ENCODE data around the gene THBS2. TPM values are rescaled to one million over a fixed set of nuclear protein-coding genes. Genes with fewer than 3 reads are reported as not detected.
"Not testable (repeated sequence)": the region's sequence is repeated elsewhere in the genome, so short reads cannot be mapped to it uniquely, and the experiment has no call there.

THBS2 gene
- total RNA-seq, 2 experiments from 2014 or later: not detected

DNA sequence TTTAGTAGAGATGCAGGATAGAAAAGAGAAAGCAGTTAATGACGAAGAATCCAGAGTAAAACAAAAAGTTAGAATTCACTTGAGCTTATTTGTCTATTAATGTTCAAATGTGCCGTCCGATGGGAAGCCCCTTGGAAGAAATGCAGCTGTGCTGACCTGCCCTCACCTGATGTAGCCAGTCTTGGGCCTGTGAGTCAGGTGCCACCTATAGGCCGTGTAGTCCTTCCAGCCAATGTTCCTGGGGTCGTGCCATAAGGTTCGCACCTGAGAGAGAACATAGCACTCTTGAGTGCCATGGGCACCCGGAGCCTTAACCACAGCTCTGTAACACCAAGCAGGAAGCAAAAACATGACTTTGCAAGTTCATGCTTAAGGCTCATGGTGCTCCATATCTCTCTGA, 32.4 kb downstream of the THBS2 start:
- H3K9me3 Mint-ChIP-seq: no peaks in the 10 kb centered on the region
- no peak overlapping the region for H3K27ac Mint-ChIP-seq
- peaks cover 3% of the 10 kb centered on the region for H3K27me3 Mint-ChIP-seq (ENCODE audit: low read depth)
- H3K4me3 Mint-ChIP-seq: no peak overlapping the region
- intact Hi-C loops (cut with micrococcal nuclease): no loop called here
- DNase-seq: no peak
- CTCF ChIA-PET: no interaction called here
- no peaks in the 10 kb centered on the region for H3K4me1 Mint-ChIP-seq (ENCODE audit: low read depth)
- no peaks in the 10 kb centered on the region for H3K36me3 Mint-ChIP-seq (ENCODE audit: low read depth)

DNA sequence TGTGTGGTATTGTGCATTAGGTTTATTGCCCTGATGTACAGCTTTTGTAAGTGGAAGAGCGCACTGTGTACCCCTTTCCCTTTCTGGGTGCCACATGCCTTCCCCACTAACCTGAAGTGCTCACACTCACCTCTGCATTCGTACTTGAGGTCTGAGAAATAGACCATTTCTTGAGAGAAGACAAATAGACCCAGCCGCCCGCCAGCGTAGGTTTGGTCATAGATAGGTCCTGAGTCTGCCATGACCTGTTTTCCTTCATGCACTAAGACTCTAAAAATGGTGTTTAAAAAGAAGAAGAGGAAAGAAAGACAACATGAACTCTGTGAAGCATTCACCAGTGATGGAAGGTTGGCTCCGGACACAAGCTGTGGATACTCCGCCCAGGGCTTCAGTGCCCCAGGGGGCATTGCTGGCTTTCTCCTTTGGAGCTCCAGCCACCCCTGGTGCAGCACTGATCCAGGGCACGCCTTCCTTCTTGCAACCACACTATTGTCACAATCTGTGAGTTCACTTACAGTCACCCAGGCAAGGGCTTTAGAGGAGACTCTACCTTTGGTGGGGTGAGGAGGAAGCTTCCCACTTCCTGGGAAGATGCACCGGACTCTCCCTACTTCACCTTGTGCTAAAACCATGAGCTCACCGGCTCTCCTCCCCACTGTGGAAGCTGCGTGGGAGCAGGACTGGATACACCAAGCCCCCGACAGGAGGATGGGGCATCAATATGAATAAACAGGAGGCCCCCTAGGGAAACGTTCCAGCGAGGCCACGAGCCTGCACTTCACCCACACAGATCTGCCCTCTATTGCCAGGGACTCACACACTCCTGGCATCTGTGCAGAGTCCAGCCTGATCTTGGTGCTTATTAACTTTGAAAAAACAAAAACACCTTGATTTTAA, 33.3 kb downstream of the THBS2 start:
- Mint-ChIP-seq H3K4me1 (ENCODE audit: low read depth) (no peaks in the 10 kb centered on the region), H3K27ac (no peak overlapping the region)

DNA sequence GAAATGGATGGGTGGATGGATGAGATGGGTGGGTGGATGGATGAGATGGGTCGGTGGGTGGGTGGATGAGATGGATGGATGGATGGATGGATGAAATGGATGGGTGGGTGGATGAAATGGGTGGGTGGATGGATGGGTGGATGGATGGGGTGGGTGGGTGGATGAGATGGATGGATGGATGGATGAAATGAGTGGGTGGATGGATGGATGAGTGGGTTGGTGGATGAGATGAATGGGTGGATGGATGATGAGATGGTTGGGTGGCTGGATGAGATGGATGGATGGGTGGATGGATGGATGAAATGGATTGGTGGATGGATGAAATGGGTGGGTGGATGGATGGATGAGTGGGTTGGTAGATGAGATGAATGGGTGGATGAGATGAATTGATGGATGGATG, 35.7 kb downstream of the THBS2 start:
- Mint-ChIP-seq H3K9me3 (no peaks in the 10 kb centered on the region), H3K4me1 (ENCODE audit: low read depth) (peaks cover 3% of the 10 kb centered on the region), H3K4me3 (no peak overlapping the region), H3K27me3 (ENCODE audit: low read depth) (no peaks in the 10 kb centered on the region), H3K36me3 (ENCODE audit: low read depth) (no peaks in the 10 kb centered on the region), H3K27ac (no peak overlapping the region)
- CTCF ChIA-PET: no interaction called here
- DNase-seq: no peak
- intact Hi-C loops (cut with micrococcal nuclease): no loop called here

More for the DNA sequence above, 33.3 kb downstream of the THBS2 start:
- intact Hi-C loops (cut with micrococcal nuclease): no loop called here
- H3K4me3 Mint-ChIP-seq: no peak overlapping the region
- CTCF ChIA-PET: no interaction called here
- no peaks in the 10 kb centered on the region for H3K36me3 Mint-ChIP-seq (ENCODE audit: low read depth)
- H3K27me3 Mint-ChIP-seq (ENCODE audit: low read depth): no peaks in the 10 kb centered on the region
- DNase-seq: no peak
- H3K9me3 Mint-ChIP-seq: no peaks in the 10 kb centered on the region

DNA sequence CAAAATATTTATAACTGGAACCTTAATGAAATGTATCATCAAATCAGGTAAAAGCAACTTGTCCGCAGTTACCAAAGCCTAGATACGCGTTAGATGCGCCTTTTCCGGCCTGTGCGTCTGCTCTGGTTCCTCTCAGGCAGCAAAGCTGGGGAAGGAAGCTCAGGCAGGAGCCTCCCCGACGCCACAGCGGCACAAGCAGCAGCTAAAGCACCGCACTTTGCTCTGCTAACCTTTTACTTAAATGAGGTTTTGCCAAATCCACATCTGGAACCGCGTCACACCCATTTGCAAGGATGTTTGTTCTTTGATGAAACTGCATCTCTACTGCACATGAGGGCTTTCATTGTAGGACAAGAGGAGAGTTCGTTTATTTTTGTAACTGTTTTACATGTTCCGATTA, 36.8 kb downstream of the THBS2 start:
- CTCF ChIA-PET: no interaction called here
- H3K27ac Mint-ChIP-seq: no peak overlapping the region
- peaks cover 7% of the 10 kb centered on the region for H3K4me1 Mint-ChIP-seq (ENCODE audit: low read depth)
- H3K27me3 Mint-ChIP-seq (ENCODE audit: low read depth): no peaks in the 10 kb centered on the region
- no peak overlapping the region for H3K4me3 Mint-ChIP-seq
- intact Hi-C loops (cut with micrococcal nuclease): no loop called here
- H3K9me3 Mint-ChIP-seq: no peaks in the 10 kb centered on the region
- no peaks in the 10 kb centered on the region for H3K36me3 Mint-ChIP-seq (ENCODE audit: low read depth)
- no peak for DNase-seq

GRCh38 chr6:169215201-169215681, 38.4 kb downstream of the THBS2 start:
- Mint-ChIP-seq H3K9me3 (no peaks in the 10 kb centered on the region), H3K4me3 (no peak overlapping the region), H3K27me3 (ENCODE audit: low read depth) (no peaks in the 10 kb centered on the region), H3K4me1 (ENCODE audit: low read depth) (peaks cover 8% of the 10 kb centered on the region), H3K36me3 (ENCODE audit: low read depth) (no peaks in the 10 kb centered on the region), H3K27ac (no peak overlapping the region)
- intact Hi-C loops (cut with micrococcal nuclease): no loop called here
- CTCF ChIA-PET: interaction anchor here (0.6 kb wide), 1 partner anchor 27 kb away, joined by 5 read pairs; no protein-coding TSS in a partner anchor
- no peak for DNase-seq

DNA sequence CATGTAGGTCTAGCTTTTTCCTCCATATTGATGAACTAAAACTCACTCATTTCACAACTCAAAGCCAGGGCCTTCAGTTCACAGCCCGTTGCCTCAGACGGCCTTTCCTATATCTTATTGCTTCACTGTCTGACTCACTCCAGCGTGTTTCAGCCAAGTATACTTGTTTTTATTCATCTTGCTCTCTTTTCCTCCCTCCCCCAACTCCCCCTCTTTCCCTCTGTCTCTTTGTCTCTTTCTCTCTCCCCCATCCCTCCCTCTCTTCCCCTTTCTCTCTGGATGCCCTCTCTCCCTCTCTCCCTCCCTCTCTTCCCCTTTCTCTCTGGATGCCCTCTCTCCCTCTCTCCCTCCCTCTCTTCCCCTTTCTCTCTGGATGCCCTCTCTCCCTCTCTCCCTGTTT, 38.9 kb downstream of the THBS2 start:
- H3K27ac Mint-ChIP-seq; H3K4me1 Mint-ChIP-seq (ENCODE audit: low read depth); H3K4me3 Mint-ChIP-seq: not testable (repeated sequence)

DNA sequence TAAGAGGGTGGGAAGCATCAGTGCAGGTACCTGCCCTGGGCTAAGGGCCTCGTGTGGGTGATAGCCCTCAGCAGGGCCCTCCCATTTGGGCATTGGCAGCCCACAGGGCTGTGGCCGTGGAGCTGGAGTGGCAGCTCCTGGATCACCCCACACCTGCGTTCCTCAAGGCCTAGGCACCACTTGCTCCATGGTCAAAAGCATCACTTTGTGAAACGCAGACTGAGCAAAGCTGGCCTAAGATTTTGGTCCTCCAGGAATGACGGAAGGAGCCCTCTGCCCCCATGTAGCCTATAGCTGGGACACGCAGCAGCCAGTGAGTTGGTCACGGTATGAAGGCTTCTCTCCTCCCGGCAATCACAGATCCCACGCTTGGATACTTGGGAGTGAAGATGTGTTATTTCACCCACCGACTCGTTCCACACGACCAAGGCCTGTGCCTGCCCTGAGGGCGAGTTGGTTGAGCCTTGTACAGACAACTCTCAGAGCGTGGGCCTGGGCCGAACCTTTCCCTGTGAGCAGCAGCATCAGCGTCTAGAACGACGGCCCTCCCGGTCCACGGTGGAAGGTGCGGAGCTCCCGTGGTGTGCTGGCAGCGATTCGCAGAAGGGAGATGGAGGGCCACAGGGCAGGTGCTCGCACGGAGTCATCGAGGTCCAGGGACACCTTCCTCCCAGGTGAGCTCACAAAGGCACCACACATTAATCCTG, 39.7 kb downstream of the THBS2 start:
- Mint-ChIP-seq H3K36me3 (ENCODE audit: low read depth) (peaks cover 2% of the 10 kb centered on the region), H3K9me3 (no peaks in the 10 kb centered on the region), H3K27me3 (ENCODE audit: low read depth) (no peaks in the 10 kb centered on the region), H3K4me3 (no peak overlapping the region), H3K27ac (no peak overlapping the region), H3K4me1 (ENCODE audit: low read depth) (peaks cover 8% of the 10 kb centered on the region)
- intact Hi-C loops (cut with micrococcal nuclease): loop anchor here (1.0 to 5.0 kb wide), 4 partner anchors 440 to 1338 kb away; partner anchors contain the start of genes DYNLT2, ERMARD, PSMB1 and TBP
- CTCF ChIA-PET: no interaction called here
- no peak for DNase-seq

More for the DNA sequence above, 38.9 kb downstream of the THBS2 start:
- H3K27me3 Mint-ChIP-seq (ENCODE audit: low read depth); H3K36me3 Mint-ChIP-seq (ENCODE audit: low read depth); H3K9me3 Mint-ChIP-seq; CTCF ChIA-PET: not testable (repeated sequence)
- intact Hi-C loops (cut with micrococcal nuclease): loop anchor here (5.0 kb wide), 2 partner anchors 538 to 1338 kb away; partner anchors contain the start of genes DYNLT2, ERMARD, PSMB1 and TBP
- DNase-seq: peak; percentile 12

- H3K27ac Mint-ChIP-seq: peak overlapping the region; percentile 79
- no peaks in the 10 kb centered on the region for H3K9me3 Mint-ChIP-seq
- intact Hi-C loops (cut with micrococcal nuclease): loop anchor here (1.0 to 5.0 kb wide), 5 partner anchors 25 to 1339 kb away; partner anchors contain the start of genes DYNLT2, ERMARD, PSMB1 and TBP
- CTCF ChIA-PET: no interaction called here
- H3K36me3 Mint-ChIP-seq (ENCODE audit: low read depth): peaks cover 2% of the 10 kb centered on the region
- H3K4me3 Mint-ChIP-seq: peak overlapping the region; percentile 61
- peaks cover 8% of the 10 kb centered on the region for H3K4me1 Mint-ChIP-seq (ENCODE audit: low read depth)
- H3K27me3 Mint-ChIP-seq (ENCODE audit: low read depth): no peaks in the 10 kb centered on the region
- peak; percentile 93 for DNase-seq
Observed at GRCh38 chr6:169212897-169213813, 40.5 kb downstream of the THBS2 start.

- Mint-ChIP-seq H3K36me3 (ENCODE audit: low read depth) (peaks cover 3% of the 10 kb centered on the region), H3K27ac (no peak overlapping the region), H3K4me3 (no peak overlapping the region), H3K9me3 (peaks cover 1% of the 10 kb centered on the region), H3K4me1 (ENCODE audit: low read depth) (peaks cover 8% of the 10 kb centered on the region), H3K27me3 (ENCODE audit: low read depth) (no peaks in the 10 kb centered on the region)
- intact Hi-C loops (cut with micrococcal nuclease): loop anchor here (1.0 to 5.0 kb wide), 4 partner anchors 24 to 1340 kb away; partner anchors contain the start of genes DYNLT2, ERMARD, PSMB1 and TBP
- DNase-seq: no peak
- CTCF ChIA-PET: interaction anchor here (0.6 kb wide), 1 partner anchor 97 kb away, joined by 3 read pairs; no protein-coding TSS in a partner anchor
Observed at GRCh38 chr6:169212436-169212835, 41.2 kb downstream of the THBS2 start.

GRCh38 chr6:169211881-169212280, 41.8 kb downstream of the THBS2 start:
- intact Hi-C loops (cut with micrococcal nuclease): loop anchor here (1.0 to 5.0 kb wide), 4 partner anchors 24 to 1340 kb away; partner anchors contain the start of genes DYNLT2, ERMARD, PSMB1 and TBP
- H3K27ac Mint-ChIP-seq: no peak overlapping the region
- H3K9me3 Mint-ChIP-seq: peaks cover 3% of the 10 kb centered on the region
- H3K36me3 Mint-ChIP-seq (ENCODE audit: low read depth): peaks cover 3% of the 10 kb centered on the region
- H3K4me1 Mint-ChIP-seq (ENCODE audit: low read depth): peaks cover 8% of the 10 kb centered on the region
- peak overlapping the region; percentile 19 for H3K4me3 Mint-ChIP-seq
- CTCF ChIA-PET: interaction anchor here (0.6 kb wide), 1 partner anchor 96 kb away, joined by 3 read pairs; no protein-coding TSS in a partner anchor
- no peak for DNase-seq
- H3K27me3 Mint-ChIP-seq (ENCODE audit: low read depth): no peaks in the 10 kb centered on the region

- no peaks in the 10 kb centered on the region for H3K27me3 Mint-ChIP-seq (ENCODE audit: low read depth)
- CTCF ChIA-PET: no interaction called here
- H3K4me3 Mint-ChIP-seq: no peak overlapping the region
- H3K27ac Mint-ChIP-seq: no peak overlapping the region
- no peak for DNase-seq
- intact Hi-C loops (cut with micrococcal nuclease): loop anchor here (5.0 kb wide), 2 partner anchors 542 to 1342 kb away; partner anchors contain the start of genes DYNLT2, ERMARD, PSMB1 and TBP
- H3K36me3 Mint-ChIP-seq (ENCODE audit: low read depth): peaks cover 5% of the 10 kb centered on the region
- peaks cover 6% of the 10 kb centered on the region for H3K9me3 Mint-ChIP-seq
- peaks cover 8% of the 10 kb centered on the region for H3K4me1 Mint-ChIP-seq (ENCODE audit: low read depth)
Observed at GRCh38 chr6:169210611-169211010, 43.0 kb downstream of the THBS2 start.
